ENCODE data around the gene ALOXE3. TPM values are rescaled to one million over a fixed set of nuclear protein-coding genes. Genes with fewer than 3 reads are reported as not detected.
A peak's percentile ranks its signal among the peaks of the same experiment; 100 is the strongest.

The ALOXE3 gene
- polyA plus RNA-seq, 2 of the 4 experiments (the other 2 are of a cell fraction): 0.35 to 0.40 TPM

GRCh38 chr17:8087952-8088230 is 30.4 kb downstream of the ALOXE3 start (continued):
- TF ChIP-seq E2F6 (IDR thresholded peaks at IDR 0.05; ENCODE audit: borderline replicate concordance, low read depth): no peak
- TF ChIP-seq EP300 (IDR thresholded peaks at IDR 0.05): no peak
- no peak for TF ChIP-seq MAX (IDR thresholded peaks at IDR 0.05)
- TF ChIP-seq GATA3 (IDR thresholded peaks at IDR 0.05; ENCODE audit: borderline replicate concordance): no peak
- TF ChIP-seq HOXB5 (CRISPR knock-in tag; IDR thresholded peaks at IDR 0.05): no peak
- TF ChIP-seq HDAC2 (IDR thresholded peaks at IDR 0.05): no peak

- POLR2A ChIA-PET: interaction anchor here (1.5 kb wide), 1 partner anchor 13 kb away, joined by 3 read pairs; no protein-coding TSS in a partner anchor
- H3K4me1 ChIP-seq: no peaks in the 10 kb centered on the region
- DNase-seq (ENCODE audit: low read depth in 1 of 2, low spot score in 1 of 2): no peak
- no peaks in the 10 kb centered on the region for H3K9me3 ChIP-seq
- FAIRE-seq: no peak
- 70% methylated on average over 20 of the region's 20 CpGs for WGBS (ENCODE audit: missing lambda C conversion rate)
- ATAC-seq: peak; percentile 7 to 24; a peak in 4 of 6 replicates
- no peak within 1 kb of the TSS for H3K4me2 ChIP-seq
- H3K27ac ChIP-seq: peak within 1 kb of the TSS in 1 of 2 experiments; percentile 24; a peak in 1 of 6 replicates
- TF ChIP-seq ZNF302 (CRISPR knock-in tag; IDR thresholded peaks at IDR 0.05) (no peak), FOSL2 (IDR thresholded peaks at IDR 0.05) (no peak), FOSL2 (CRISPR knock-in tag; IDR thresholded peaks at IDR 0.05) (no peak), NPAS2 (CRISPR knock-in tag; IDR thresholded peaks at IDR 0.05; ENCODE audit: borderline replicate concordance) (no peak), KDM1A (IDR thresholded peaks at IDR 0.05; ENCODE audit: low read depth) (no peak), HEYL (CRISPR knock-in tag; IDR thresholded peaks at IDR 0.05) (no peak), EP300 (IDR thresholded peaks at IDR 0.05) (no peak), USF2 (IDR thresholded peaks at IDR 0.05) (no peak), HDAC2 (IDR thresholded peaks at IDR 0.05) (no peak), SREBF2 (IDR thresholded peaks at IDR 0.05) (no peak), POLR2A (IDR thresholded peaks at IDR 0.05; ENCODE audit: low read length) (no peak), CBX8 (IDR thresholded peaks at IDR 0.05) (no peak), POLR2AphosphoS2 (conservative IDR thresholded peaks at IDR 0.05; ENCODE audit: low read length) (no peak), ELK1 (IDR thresholded peaks at IDR 0.05; ENCODE audit: low read depth, low read length) (no peak), NFE2L2 (conservative IDR thresholded peaks at IDR 0.05; ENCODE audit: low read length) (no peak), REST (IDR thresholded peaks at IDR 0.05) (no peak), JUN (IDR thresholded peaks at IDR 0.05) (no peak), FOSB (CRISPR knock-in tag; IDR thresholded peaks at IDR 0.05) (no peak), CEBPB (IDR thresholded peaks at IDR 0.05) (no peak), ZSCAN20 (CRISPR knock-in tag; IDR thresholded peaks at IDR 0.05) (no peak), PBX3 (IDR thresholded peaks at IDR 0.05) (no peak)
- CTCF ChIA-PET: interaction anchor here (0.8 to 27.4 kb wide), 6 partner anchors 9 to 224 kb away, joined by 3 to 1490 read pairs (median 224); partner anchors contain the start of gene ALOXE3
- no peak within 1 kb of the TSS for H3K4me3 ChIP-seq
These were observed 31.0 kb downstream of the ALOXE3 start, which contains the start of gene ALOX12B for GRCh38 chr17:8087075-8087951. ALOX12B (minus strand) TSS chr17:8087716; CDS start chr17:8087442, 274 bp downstream.

Data from A549 (cell line).